ENCODE results near the gene GPRIN1.

Gene GPRIN1

DNA sequence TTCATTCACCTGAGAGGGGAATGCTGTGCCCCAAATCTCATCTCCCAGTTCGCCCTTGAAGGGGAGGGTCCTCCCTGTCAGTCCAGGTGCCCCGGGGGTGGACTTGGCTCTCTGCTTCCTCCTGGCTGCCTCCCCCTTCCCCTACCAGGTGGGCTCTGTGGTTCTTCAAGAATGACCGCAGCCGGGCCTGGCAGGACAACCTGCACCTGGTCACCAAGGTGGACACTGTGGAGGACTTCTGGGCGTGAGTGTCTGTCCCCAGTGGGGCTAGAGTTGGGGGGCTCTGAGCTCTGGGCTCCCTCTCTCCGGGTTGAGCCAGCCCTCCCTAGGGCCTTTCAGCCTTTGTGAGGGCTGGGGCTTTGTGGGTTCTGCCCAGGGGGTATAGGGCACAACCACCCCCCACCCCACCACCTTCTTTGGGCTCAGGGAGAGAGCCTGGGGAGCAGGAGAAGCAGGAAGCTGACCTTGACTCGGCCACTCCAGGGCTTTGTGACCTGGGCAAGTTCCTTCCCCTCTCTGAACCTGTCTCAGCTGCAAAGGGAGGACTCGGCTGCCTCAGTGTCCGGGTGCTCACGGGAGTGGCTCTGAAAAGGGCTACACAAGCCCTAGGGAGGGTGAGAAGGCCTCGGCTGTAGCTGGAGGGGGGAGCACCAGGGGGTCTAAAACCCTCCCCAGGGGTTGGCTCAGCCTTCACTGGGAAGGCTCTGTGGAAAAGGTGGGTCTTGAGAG is 33.7 kb upstream of the GPRIN1 start:
- no peak for DNase-seq (ENCODE audit: low read depth in 1 of 2, low spot score in 1 of 2)

DNA sequence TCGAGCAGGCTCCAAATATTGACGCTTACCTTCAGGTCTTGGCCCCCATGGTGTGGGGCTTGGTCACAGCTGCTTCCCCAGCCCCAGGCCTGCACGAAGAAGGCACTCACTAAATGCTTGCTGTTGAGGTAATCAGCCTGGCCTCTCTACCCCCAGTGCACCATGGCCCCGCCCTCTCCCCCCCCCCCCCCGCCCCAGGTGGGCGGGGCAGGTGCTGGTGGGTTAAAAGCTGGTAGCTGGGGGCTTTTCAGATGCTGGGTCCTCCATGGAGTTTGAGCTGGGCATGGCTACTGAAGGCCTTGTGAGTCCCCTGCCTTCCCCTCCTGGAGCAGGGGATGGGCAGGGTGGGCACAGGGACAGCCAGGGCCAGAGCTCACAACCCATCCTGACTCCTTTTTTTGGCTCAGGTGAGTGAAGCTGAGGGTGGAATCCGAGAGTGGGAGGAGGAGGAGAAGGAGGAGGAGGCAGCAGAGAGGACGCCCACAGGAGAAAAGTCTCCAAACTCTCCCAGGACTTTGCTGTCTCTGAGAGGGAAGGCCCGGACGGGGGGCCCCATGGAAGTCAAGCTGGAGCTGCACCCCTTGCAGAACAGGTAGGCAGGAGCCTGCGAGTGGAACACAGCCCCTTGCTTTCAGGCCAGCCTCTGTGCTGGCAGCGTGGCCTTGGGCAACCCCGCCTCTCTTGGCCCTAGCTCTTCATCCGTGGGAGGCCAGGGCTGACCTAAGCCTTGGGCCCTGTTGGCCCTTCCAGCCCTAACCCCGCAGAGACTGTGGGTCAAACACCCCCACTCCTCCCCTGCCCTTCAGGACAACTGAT is 32.9 kb upstream of the GPRIN1 start:
- DNase-seq (ENCODE audit: low read depth in 1 of 2, low spot score in 1 of 2) = no peak

DNA sequence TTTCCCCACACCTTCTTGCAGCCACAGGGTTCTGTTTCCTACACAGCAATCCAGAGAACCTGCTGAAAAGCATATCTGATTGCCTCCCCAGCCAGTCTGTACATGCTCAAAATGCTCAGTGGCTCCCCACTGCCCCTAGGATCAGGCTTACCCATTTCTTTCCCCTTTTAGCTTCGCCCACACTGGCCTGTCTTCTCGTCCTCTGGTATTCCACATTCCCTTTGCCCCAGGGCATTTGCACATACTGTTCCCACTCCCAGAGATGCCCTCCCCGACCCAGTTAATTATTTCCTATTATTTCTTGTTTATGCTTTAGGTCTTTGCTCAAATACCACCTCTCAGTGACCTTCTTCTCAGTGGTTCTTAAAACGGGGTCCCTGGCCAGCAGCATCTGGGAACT is 30.7 kb upstream of the GPRIN1 start:
- DNase-seq (ENCODE audit: low read depth in 1 of 2, low spot score in 1 of 2) = no peak

DNA sequence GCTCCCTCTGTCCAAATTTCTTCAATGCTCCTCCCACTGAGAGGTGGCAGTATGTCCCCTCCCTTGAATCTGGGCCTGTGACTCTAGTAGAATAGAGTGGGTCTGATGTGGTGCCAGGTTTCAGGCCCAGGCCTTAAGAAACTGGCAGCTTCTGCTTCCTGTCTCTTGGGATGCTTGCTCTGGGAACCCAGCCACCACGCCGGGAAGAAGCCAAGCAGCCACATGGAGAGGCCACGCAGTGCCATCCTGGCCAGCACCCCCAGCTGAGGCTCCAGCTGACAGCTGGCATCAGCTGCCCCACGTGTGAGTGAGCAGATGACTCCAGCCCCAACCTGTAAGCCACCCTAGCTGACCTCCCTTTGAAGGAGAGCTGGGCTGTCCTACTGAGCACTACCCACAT is 30.0 kb upstream of the GPRIN1 start:
- no peak for DNase-seq (ENCODE audit: low read depth in 1 of 2, low spot score in 1 of 2)

DNA sequence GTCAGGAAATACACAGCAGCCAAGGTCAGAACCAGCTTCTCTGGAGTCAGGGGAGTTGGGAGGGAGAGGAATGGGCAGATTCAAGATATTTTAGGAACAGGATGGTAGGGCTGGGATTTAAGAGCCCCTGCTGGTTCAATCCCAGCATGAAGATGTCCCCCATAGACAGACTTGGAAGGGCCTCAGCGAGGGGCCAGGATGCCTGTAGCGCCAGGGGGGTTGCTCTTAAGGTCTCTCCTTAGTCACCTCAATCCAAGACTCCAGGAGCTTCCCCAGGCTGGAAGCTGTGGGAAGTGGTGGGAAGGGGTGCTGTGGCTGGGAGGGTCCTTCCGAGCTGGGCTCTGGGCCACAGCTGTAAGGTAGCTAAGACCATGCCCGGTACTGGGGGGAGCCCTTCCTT is 29.3 kb upstream of the GPRIN1 start:
- DNase-seq (ENCODE audit: low read depth in 1 of 2, low spot score in 1 of 2) = no peak

DNA sequence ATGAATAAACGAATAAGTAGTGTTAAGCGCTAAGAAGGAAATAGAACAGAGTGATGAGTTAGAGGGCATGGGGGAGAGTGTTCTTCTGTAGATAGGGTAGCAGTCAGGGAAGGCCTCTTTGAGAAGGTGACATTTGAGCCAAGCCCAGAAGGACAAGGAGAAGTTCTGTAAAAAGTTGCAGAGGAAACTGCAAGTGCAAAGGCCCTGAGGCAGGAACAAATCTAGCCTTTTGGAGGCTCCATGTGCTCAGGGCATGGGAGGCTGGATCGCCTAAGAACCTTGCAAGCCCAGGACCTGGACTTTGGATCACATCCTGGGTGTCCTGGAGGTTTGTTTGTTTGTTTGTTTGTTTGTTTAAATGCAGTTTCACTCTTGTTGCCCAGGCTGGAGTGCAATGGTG is 28.5 kb upstream of the GPRIN1 start:
- no peak for DNase-seq (ENCODE audit: low read depth in 1 of 2, low spot score in 1 of 2)

DNA sequence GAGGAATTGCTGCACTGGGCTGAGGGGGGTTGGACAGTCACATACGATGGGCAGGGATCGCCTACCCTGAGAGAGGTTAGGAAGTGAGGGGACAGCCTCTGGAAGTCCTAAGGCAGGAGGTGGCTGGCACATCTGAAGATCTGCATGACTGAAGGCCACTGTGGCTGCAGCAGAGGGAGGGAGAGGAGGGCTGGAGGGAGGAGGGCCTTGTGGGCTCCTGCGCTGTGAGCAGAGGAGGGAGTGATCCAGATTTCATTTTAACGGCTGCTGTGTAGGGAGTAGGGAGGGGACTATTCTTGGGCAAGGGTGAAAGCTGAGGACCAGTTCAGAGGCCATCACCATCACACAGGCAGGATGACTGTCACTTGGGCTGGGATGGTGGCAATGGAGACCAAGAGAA is 27.6 kb upstream of the GPRIN1 start:
- DNase-seq (ENCODE audit: low read depth in 1 of 2, low spot score in 1 of 2) = no peak

DNA sequence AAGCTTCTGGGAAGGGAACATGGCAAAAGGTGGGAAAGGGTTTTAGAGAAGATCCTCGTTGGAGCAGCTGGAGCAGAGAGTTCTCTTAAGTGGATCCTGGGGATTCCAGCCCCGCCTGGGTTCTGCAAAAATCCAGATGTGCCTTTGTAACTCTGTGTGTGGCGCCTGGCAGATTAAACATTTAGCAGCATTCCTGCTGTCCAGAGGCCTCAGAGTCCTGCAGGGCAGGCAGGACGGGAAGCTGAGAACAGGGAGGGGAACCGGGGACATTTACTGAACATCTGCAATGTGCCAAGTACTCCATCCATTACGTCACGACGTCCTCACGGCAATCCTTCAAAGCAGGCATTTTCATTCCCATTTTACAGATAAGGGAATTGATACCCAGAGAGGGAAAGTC is 26.5 kb upstream of the GPRIN1 start:
- DNase-seq (ENCODE audit: low read depth in 1 of 2, low spot score in 1 of 2) = no peak

DNA sequence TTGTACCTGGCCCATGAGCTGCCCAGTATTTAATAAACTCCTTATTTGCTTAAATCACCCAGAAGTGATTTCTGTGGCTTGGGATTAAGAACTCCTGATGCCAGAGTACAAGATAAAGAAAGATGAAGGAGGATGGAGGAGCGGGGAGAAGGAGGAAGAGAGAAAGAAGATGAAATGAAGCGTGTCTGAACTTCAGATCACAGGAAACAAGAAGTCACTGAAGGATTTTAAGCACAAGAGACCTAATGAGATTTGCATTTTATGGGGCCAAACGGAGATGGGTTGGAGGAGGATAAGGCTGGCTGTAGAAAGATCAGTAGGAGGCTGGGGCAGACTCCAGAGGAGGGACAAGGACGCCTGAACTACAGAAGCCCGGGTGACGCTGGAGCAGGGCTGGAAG is 23.6 kb upstream of the GPRIN1 start:
- no peak for DNase-seq (ENCODE audit: low read depth in 1 of 2, low spot score in 1 of 2)

DNA sequence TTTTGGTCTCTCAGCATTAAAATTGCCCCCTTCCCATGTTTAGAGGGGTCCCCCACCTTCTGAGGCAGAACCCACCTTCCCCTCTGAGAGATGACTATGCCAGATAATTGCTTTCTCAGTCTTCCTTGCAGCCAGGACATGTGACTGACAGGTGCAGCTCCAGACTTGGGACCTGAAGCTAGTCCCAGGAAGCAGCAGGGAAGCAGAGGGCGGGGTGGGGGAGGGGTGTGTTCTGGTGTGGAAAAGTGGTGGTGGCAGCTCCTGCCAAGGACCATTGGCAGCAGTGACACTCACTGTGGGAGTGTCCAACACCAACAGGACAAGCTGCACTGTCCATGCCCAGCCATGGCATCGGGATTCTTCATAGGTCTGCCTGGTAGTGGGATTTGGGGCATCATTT is 22.8 kb upstream of the GPRIN1 start:
- no peak for DNase-seq (ENCODE audit: low read depth in 1 of 2, low spot score in 1 of 2)

DNA sequence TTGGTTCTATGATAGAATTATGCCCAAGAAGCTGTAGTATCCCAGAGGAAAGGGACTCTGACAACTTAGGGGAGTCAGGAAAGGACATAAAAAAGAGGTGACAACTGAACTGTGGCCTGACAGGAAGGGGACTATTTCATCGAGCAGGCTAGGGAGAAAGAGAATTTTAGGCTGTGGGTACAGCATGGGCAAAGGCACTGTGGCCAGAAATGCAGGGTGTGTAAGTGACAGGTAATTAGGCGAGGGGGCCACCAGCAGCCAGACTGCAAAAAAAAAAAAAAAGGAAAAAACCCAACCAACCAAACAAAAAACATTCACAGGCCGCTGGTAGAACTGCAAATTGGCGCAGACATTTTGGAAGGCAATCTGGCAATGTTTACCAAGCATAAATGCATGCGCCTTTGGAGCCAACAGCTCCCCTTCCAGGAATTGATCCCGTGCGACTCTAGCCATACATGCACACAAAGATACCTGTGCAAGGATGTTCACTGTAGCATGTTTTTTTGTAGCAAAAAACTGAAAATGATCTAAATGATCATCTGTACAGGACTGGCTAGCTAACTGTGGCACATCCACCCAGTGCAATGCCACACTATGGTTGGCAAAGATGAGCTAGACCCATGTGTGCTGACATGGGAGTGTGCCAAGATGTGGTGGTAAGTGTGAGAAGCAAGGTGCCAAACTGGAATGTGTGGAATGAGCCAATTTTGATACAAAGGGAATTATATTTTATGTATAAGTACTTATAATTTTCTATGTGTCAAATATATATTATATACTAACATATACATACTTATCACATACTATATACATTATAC is 21.6 kb upstream of the GPRIN1 start:
- no peak for DNase-seq (ENCODE audit: low read depth in 1 of 2, low spot score in 1 of 2)

DNA sequence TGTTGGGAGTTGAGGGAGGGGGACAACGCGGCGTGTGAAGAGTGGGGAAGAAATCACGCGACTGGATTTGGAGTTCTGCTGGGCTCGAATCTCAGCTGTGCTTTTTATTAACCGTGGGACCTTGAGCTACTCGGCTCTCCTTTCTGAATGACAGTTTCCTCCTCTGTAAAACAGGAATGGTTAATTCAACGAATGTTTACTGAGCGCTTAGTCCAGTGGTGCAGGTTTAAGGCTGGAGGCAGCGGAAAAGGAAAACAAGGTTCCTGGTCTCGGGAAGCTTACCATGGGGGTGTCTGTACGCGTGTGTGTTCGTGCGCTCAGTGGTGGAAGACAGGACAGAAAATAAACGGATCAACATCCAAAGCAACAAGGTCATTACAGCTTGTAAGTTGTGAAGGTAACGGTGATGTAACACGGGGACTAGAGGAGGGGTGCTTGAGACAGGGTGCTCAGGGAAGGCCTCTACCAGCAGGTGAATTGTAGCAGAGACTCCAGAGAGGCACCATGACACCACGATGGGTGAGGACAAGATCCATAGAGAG is 20.8 kb upstream of the GPRIN1 start:
- DNase-seq (ENCODE audit: low read depth in 1 of 2, low spot score in 1 of 2) = no peak

DNA sequence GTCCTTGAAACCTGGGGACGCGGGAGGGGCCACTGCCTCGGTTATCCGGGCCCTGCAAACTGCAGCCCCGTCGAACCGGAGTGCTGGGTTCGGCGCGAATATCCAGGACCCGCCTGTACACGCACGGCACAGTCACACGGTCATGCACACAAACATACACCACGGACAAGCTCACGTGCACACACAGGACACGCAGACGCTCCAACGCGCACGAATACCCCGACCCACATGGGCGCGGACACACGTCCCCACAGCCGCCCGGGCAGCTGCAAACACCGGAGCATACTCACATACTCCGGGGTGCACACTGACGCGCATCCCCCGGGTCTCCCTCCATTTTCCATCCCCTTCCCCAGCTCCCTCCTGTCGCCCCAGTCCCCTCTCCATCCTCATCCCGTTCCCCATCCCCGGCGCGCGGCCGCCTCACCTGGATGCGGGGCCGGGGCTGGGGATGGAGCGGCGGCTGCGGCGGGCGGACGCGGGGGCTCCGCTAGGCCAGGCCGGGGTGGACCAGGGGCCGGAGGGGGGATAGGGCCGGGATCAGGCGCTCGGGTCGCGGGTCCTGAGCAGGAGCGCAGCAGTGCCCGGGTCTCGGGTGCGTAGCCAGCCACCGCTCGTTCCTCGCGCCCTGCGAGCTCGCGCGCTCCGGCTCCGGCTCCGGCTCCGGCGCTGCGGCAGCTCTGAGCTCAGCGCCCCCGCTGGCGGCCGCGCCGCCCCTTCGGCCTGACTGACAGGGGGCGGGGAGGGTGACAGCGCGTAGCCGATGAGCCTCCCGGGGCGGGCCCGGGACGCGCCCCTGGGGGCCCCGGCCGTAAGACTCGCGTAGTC is 20.1 kb upstream of the GPRIN1 start, which contains the start of the genes EIF4E1B and SNCB:
Gene EIF4E1B, plus strand, starts transcription at position 823 of the 828 bp plus-strand sequence. CDS start 12,113 bp downstream, outside the sequence.
Gene SNCB, minus strand, starts transcription at position 682 of the 828 bp plus-strand sequence. CDS start 880 bp downstream, outside the sequence.
- peak in 1 of 2 donors; percentile 21 for DNase-seq (ENCODE audit: low read depth in 1 of 2, low spot score in 1 of 2)

DNA sequence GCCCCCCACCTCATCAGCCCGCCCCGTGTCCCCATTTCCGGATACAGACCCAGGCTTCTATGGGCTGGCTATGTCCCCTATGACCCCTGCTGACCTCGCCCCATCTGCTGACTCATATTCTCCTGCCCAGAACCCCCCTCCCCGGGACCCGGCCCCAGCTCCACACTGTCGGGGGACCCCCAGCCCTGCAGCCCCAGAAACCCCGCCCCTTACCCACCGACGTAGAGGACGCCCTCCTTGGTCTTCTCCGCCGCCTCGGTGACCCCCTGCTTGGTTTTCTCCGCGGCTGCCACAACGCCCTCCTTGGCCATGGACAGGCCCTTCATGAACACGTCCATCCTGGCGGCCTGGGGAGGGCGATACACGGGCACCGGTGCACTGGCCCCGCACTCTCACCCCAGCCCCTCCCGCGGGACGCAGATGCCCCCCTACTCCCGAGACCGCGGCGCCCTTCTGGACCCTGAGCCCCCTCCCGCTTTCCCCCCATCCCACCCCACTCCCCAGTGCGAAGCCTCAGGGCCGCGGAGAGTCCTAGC is 19.4 kb upstream of the GPRIN1 start:
- no peak for DNase-seq (ENCODE audit: low read depth in 1 of 2, low spot score in 1 of 2)

DNA sequence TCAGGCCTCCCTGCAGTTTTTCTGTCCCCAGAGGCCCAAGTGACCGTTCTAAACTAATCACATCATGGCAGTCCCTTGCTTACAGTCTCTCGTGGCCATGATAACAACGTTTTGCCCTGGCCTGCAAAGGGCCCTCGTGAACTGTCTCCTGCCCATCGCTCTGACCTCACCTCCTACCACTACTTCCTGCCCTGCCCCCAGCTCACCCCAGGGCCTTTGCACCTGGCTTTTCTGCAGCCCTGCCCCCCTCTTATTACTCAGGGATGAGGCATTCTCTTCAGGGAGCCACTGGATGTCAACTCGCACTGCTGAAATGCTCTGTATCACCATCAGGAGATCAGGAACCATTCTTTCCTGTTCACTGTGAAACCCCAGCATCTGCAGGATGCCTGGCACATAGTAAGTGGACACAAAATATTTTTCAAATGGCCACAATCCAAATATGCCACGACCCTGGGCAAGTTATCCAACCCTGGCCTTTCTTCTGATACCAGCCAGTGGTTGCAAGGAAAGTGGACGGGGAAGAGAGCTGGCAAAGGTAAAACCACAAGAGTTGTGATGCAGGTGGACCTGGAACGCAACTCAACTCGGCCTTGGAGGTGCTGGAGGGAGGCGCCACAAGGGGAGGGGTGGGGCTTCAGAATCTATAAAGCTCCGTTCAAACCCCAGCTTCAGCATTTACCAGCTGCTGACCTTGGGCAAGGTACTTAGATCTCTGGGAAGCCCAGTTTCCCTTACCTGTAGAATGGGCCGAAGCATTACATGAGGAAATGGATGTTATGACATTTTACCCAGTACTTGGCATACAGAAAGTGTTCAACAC is 18.7 kb upstream of the GPRIN1 start:
- no peak for DNase-seq (ENCODE audit: low read depth in 1 of 2, low spot score in 1 of 2)

DNA sequence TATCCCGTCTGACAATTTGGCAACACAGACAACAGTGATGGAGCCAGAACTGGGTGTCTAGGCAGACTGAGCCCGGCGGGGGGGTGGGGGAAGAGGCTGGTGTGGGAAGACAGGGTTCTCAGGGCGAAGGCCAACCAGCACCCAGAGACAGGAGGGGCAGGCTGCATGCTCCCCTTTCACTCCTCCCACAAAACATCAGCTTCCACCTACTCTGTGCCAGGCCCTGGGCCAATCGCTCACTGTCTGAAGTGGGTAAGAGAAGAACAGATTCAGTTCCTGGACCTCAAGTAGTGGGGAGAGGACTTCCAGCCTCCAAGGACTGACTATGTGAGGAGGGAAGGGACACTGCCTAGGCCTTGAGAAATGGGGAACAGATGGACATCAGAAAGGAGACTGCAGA is 17.6 kb upstream of the GPRIN1 start:
- no peak for DNase-seq (ENCODE audit: low read depth in 1 of 2, low spot score in 1 of 2)

DNA sequence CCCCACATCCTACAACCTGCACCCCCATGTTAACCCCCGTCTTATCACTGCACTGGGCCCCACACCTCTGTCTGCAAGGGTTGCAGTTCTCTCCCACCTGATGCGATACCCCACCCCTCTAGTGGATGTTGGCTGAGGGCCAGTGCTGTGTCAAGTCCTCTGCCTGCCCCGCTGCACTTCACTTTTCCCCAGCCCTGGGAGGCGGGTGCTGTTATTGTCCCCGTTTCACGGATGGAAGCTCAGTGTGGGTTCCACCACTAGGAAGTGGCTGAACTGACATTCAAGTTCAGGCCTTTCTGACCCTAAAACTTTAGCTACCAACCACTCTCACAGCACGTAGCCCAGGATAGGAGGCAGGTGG is 16.9 kb upstream of the GPRIN1 start:
- DNase-seq (ENCODE audit: low read depth in 1 of 2, low spot score in 1 of 2) = no peak

DNA sequence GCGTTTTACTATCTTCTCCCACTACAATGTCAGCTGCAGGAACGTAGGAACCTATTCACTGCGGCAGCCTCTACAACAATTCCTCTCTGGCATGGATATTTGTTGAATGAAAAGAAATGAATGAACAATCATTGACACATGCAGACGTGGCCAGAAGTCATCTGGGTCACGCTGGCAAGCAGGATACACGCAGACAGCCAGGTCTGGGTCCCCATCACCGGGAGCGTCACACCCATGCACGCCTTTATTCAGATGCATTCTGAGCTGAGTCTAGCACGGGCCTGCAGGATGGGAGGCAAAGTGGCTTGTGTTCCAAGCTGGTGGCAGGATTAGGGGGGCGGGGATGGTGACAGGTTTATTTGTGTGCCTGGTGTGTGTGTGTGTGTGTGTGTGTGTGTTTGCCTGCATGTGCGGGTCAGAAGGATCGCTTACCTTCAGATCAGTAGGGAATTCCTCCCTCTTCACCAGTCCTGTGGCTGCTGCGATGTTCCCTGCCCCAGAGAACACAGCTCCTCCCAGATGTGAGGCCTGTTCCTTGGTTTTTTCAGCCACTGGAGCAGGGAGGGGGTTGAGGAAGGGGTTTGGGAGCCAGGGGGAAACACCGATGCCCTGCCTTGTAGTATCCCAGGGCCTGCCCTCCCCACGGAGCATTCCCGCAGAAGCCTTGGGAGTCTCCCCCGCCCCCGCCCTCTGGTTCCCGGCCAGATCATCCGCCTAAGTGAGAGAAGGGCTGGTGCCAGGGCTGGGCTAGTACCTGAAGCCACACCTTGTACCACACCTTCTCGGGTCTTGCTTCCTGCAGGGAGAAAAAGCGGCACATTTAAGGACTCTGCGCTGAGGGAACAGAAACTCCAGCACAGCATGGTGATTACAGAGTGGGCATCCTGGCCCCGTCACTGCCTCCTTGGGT is 16.3 kb upstream of the GPRIN1 start:
- DNase-seq (ENCODE audit: low read depth in 1 of 2, low spot score in 1 of 2) = no peak

All from activated T-helper 1 cell treated with anti-CD3 and anti-CD28 coated beads, Interleukin-2, amount 50 U/mL, for 16 hours (primary cell).